DMS79 treated with DMSO at 0.1 percent for 48 hours (cell line): ENCODE results near the gene RAET1E.
"Not testable (repeated sequence)": the region's sequence is repeated elsewhere in the genome, so short reads cannot be mapped to it uniquely, and the experiment has no call there.

Source experiments
- DNase-seq: peaks from one replicate; lab custom pipeline; 2025; lab: John Stamatoyannopoulos, UW

The RAET1E gene

DNA sequence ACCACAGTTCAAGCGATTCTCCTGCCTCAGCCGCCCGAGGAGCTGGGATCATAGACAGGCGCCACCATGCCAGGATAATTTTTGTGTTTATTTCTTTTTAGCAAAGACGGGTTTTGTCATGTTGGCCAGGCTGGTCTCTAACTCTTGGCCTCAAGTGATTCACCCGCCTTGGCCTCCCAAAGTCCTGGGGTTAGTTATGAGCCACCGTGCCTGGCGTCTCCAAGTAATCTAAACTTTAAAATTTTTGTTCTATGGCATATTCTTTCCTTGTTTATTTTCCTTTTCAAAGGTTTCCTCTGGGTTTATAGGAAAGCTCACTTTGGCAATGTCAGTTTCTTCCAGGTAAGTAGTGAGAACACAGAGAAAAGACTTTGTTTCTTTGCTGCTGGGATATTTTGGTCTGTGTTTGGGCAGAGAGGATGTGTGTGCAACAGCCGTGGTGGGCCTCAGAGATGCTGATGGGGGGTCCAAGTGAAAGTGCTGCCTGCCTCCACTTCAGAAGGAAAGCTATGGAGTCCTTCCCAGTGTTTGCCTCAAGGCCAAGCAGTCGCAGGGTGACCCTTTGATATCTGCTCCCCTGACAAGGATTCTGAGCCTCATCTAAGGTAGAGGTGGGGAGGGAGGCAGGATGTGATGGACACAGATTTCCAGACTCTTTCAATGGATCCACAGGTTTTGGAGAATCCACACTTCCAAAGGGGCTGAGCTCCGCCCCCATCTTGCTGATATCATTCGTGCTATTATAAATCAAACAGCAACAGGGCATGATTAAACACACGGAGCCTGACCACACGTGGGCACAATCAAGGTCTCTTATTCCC, 36.1 kb downstream of the RAET1E start:
- DNase-seq = no peak

DNA sequence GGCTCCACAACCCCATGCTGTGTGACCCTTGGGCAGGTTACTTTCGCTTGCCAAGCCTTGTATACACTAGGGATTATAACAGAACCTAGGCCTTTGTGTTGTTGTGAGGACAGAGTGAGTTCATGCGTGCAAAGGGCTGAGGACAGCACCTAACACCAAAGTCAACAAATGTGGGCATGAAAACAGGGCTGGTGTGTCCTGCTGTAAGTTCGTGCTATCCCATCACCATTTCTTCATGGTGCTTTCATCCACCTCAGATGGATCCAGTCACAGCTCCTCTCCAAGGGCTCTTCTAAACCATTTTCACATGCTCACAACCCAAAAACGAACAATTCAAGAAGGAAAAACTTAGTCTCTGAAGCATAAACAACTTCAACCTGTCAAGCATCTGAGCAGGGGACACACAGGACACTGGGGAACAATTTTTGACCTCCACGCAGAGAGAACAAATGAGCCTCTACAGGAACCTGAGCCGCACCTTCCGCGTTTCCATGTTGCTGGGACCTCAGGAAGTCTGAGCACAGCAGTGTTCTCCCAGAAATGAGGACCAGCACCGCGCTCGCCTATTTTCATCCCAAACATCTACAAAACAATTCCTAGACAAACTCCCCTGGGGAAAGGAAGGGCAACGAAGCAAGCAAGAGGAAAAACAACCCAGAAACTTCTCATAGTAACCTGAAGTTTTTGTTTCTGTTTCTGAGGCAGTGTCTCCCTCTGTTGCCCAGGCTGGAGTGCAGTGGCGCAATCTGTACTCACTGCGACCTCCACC, 36.9 kb downstream of the RAET1E start:
- DNase-seq = no peak

DNA sequence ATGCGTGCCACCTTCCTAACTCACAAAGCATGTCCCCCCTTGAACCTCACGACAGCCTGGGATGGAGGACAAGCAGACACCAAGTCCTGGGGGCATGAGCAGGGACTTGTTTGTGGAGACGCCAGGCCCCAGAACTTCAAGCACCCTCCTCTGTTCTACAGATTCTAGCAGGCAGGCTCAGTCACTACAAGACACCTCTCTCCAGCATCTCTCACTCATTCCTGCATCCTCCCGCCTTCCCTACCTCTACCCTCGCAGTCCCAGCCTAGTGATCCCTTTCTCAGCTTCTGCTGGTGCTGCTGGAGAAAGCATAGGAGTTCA, 37.4 kb downstream of the RAET1E start:
- DNase-seq = no peak

DNA sequence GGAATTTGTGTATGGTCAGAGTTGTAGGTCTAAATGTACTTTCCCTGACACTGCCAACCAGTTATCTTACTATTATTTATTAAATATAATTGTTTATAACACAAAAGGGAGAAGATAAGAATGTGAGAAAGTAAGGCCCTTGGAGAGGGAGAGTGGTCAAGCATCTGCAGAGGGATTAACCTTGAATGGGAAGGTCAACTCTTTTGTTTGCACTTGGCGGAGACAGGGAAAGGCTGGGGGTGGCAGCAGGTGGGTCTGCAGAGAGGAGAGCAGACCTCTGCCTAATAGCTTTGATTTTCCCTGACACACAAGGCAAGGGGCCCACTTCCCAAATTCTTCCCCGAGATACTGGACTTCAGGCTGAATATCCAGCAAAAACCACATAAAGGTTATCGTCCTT, 38.0 kb downstream of the RAET1E start:
- no peak for DNase-seq

DNA sequence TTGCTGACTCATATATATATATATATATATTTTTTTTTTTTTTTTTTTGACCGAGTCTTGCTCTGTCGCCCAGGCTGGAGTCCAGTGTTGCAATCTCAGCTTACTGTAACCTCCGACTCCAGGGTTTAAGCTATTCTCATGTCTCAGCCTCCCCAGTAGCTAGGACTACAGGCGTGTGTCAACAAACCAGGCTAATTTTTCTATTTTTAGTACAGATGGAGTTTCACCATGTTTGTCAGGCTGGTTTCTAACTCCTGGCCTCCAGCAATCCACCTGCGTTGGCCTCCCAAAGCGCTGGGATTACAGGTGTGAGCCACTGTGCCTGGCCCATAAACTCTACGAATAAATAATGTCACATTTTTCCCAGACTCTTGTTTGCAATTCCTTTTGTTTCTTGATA, 38.5 kb downstream of the RAET1E start:
- no peak for DNase-seq

DNA sequence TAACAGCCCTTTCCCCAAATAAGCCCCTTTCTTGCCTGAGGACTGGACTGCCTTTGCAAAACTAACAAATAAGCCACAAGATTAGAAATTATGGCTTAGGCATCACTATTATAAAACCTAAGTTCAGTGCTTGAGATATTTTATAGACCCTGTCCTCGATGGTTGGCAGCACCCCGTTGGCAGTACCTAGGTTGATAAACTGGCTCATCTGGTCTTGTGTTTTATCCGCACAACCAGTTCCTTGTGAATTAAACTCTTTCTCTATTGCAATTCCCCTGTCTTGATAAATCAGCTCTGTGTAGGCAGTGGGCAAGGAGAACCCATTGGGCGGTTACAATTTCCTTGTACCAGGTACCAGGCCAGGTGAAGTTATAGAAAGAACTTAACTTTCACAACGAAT, 40.4 kb downstream of the RAET1E start:
- no peak for DNase-seq

DNA sequence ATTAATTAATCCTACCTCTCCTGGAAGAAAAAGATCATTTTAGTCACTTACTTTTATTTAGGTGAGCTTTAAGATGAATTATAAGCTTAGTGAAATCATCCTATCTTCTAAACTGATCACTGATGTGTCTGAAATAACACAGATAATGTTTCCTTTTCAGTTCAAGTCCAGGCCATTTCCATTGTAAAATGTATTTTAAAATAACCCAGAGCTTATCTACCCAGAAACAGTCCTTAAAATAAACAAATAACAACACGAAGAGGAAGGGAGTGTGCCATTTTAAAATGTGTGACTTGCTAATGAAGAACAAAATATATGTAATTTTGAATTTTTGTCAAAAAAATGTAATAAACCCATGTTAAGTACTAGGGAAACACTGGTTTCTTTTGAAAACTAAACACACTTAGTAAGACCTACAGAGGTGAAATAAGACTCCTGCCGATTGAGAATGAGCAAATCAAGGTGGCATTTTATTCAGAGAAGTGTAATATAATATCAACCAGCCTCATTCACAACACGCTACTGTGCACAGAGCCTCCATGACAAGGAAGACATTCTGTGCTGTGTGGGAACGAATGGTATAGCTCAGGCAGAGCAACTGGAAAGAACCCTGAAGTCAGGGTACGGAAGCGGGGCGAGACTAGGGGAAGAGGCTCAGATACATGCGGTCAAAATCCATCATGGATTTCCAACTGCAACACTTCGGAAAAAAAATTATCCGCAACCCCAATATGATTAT, 41.5 kb downstream of the RAET1E start:
- DNase-seq = no peak

DNA sequence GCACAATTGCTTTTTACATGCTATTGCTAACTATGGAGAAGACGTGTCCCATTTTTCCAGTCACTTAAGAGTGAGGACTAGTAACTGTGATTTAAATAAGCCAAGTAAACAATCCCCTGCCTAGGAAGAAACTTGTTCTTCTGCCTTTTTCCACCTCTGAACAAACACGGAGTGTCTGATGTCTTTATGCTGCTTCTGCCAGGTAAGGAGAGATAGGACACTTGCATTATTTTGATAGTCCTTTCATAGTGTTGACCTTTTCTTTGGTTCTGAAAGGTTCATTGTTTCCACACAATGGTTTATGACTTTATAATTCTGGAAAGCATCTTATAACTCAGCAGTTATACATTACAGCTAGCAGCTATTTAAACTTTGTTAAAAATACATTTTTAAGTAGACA, 42.2 kb downstream of the RAET1E start:
- no peak for DNase-seq

DNA sequence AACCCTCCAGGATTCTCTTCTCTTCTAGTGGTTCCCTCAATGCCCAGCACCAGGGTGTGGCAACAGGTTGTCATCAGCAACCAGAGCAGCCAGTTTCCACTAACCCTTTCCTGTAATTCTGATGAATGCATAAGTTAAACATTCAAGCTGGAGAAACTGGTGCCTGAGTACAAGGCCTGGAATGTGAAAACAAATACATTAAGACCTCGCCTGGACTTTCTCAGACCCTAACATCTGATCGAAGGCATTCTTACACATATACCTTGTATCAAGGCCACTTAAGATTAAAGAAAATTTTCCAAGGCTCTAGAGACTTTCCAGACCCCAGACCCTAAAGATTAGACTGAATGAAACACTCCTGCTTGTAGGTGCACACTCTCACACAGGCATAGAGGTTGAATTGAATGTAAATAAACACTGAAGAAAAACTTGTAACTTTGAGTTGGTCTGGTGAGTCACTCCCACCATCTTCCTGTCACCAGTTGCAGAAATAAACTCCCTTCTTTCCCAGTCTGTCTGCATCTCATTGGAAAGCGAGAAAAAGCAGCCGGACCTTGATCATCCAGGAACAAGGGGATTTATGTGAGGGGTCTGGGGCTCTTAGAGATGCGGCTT, 42.8 kb downstream of the RAET1E start:
- no peak for DNase-seq

DNA sequence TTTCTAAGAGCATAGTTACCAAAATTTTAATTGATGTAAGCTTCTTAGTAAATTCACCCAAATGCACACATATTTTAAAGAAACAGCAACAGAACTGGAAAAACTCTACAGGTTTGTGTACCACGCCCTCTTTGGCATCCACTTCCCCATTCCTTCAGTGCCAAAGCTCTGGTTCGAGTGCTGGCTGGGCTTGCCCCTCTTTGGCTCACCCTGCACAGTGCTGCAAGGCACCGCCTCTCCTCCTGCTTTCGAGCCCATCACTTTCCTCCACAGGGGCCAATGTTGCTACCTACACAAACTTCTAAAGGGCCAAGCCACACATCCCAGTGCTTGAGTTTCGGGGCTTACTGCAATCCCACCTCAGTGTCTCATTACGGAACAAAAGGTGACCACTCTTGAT, 43.4 kb downstream of the RAET1E start:
- DNase-seq = no peak

DNA sequence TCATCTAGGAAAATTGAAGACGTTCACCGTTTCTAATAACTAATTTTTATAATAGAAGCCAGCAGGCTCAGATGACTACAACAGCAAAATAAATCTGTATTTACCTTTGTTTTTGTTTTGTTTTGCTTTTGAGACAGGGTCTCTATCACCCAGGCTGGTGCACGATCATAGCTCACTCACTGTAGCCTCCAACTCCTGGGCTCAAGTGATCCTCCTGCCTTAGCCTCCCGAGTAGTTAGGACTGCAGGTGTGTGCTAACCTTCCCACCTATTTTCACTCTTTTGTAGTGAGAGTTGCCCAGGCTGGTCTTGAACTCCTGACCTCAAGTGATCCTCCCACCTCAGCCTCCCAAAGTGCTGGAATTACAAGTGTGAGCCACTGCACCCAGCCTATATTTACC, 43.9 kb downstream of the RAET1E start:
- not testable (repeated sequence) for DNase-seq

DNA sequence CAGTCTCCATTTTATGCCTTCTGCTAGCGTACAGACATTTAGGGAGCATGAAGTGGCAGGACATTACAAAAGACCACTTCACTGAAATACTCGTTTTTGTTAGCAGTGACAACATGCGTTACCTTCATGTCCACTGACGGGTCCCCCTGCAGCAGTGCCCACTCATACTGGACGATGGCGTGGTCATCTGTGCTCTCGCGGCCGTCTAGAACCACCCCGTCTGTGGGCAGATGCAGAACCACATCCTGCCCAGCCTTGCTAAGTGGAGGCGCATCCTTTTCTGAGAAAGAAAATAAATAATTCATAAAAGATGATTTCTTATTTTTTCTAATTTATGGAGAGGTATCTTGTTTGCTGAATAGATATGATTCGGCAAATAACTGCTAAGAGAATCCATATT, 45.0 kb downstream of the RAET1E start:
- DNase-seq = no peak

DNA sequence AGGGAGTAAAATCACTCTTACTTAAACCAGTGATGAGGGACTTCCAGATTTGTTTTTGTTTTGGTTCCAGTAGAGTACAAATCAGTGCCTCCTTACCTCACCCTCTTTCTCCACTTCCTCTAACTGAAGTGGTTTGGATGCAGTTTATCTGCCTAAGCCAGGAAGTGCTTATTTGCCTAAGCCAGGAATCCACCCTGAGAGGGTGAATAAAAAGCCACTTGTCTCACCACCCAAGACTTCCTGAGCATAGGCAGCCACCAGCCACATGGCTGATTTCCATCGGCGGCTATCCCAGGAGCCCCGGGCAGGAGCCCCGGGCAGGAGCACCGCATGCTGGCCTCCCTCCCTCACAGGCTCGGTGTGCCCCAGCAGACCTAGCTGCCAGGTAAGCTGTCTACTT, 45.7 kb downstream of the RAET1E start:
- DNase-seq = peak; percentile 90

DNA sequence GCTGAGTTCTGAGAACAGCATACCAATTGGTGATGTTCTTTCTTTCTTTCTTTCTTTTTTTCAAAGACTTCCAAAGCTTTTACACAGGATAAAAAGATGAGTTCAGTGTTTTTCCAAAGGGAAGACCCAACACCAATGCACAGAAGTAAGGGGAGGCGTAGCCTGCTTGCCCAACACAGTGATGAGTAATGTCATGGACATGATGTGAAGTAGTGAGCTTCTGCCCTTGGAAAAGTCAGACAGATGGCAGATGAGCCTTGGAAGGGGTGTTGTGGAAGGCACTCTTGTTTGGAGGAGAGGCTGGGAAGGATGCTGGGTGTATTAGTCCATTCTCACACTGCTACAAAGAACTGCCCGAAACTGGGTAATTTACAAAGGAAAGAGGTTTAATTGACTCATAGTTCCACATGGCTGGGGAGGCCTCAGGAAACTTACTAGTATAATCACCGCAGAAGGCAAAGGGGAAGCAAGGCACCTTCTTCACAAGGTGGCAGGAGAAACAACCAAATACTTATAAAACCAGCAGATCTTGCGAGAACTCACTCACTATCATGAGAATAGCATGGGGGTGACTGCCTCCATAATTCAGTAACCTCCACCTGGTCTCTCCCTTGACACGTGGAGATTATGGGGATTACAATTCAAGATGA, 46.3 kb downstream of the RAET1E start:
- no peak for DNase-seq

DNA sequence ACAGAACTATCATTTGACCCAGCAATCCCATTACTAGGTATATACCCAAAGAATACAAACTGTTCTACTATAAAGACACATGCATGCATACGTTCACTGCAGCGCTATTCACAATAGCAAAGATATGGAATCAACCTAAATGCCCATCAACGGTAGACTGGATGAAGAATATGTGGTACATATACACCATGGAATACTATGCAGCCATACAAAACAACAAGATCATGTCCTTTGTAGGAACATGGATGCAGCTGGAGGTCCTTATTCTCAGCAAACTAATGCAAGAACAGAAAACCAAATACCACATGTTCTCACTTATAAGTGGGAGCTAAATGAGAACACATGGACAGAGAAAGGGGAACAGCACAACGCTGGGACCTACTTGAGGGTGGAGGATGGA, 49.6 kb downstream of the RAET1E start:
- not testable (repeated sequence) for DNase-seq
